Calu3 (cell line): Measurements from ENCODE around the gene CNTNAP2. TPM values are rescaled to one million over a fixed set of nuclear protein-coding genes. Genes with fewer than 3 reads are reported as not detected.

ENCODE experiments used
- BruUV-seq: library from RNA; stranded (reverse); fragments of 400-500 nt; replicated peaks from 2 replicates; lab custom pipeline; 2021; lab: Mats Ljungman, UMichigan
- CTCF ChIA-PET: fragments of 300-600 bp; sonication (Branson Sonifier 250); formaldehyde crosslinking; loops from one replicate; lab custom pipeline; 2022; ENCODE audit warnings: antibody characterized with exemption; lab: Charles Lee
- DNase-seq: peaks from one replicate; pipeline ENCODE4 v3.0.0; 2022
- H3K27ac Mint-ChIP-seq: one replicate; pipeline ENCODE4 v1.8.0; 2022; ENCODE audit warnings: mixed read lengths; ENCODE audit not compliant: unreplicated experiment
- H3K27me3 Mint-ChIP-seq: one replicate; pipeline ENCODE4 v1.8.0; 2022; ENCODE audit warnings: mixed read lengths; ENCODE audit not compliant: unreplicated experiment
- H3K36me3 Mint-ChIP-seq: one replicate; pipeline ENCODE4 v1.8.0; 2022; ENCODE audit warnings: mild to moderate bottlenecking, moderate library complexity, mixed read lengths; ENCODE audit not compliant: insufficient read depth, unreplicated experiment
- H3K4me1 Mint-ChIP-seq: one replicate; pipeline ENCODE4 v1.8.0; 2022; ENCODE audit warnings: mild to moderate bottlenecking, low read depth, mixed read lengths; ENCODE audit not compliant: unreplicated experiment
- H3K4me3 Mint-ChIP-seq: one replicate; pipeline ENCODE4 v1.8.0; 2022; ENCODE audit warnings: mild to moderate bottlenecking, low read depth, moderate library complexity, mixed read lengths; ENCODE audit not compliant: unreplicated experiment
- H3K9me3 Mint-ChIP-seq: one replicate; pipeline ENCODE4 v1.8.0; 2022; ENCODE audit warnings: low read depth, mixed read lengths; ENCODE audit not compliant: unreplicated experiment
- intact Hi-C: fragments of 100-400 bp; cut with micrococcal nuclease; formaldehyde crosslinking; loops from one replicate; pipeline ENCODE4 v1.10.0; 2022; ENCODE audit not compliant: unreplicated experiment
- total RNA-seq: library from RNA; stranded (reverse); gene quantifications from 2 replicates; pipeline ENCODE4 v1.2.3, GENCODE V29; 2022
- TF ChIP-seq, protein P1 (sequence below): fragments of 200-600 bp; IDR thresholded peaks from one replicate; pipeline ENCODE4 v1.8.0; 2022; ENCODE audit warnings: antibody characterized with exemption; ENCODE audit not compliant: unreplicated experiment

The CNTNAP2 gene
- total RNA-seq, 1 experiment from 2014 or later = 1.1 TPM

DNA sequence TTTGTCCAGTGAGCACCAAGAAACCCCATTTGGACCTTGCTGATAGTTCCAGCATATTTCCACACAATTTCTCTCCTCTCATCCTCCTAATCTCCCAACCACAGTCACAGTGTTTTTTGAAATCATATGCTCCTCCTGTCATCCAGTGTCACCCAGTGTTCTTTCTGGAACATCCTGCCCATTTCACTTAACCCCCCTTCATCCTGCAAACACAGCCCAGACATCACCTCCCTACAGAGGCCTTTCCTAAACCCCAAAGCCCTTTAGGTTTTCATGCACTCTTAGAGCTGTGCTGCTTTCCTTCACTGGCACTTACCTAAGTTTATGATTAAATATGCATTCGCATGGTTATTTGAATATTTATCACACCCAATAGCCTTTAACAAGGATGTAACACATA lies 1316.0 kb downstream of the CNTNAP2 start:
- intact Hi-C loops = no loop called here
- Mint-ChIP-seq H3K9me3 (peaks cover 8% of the 10 kb centered on the region), H3K27me3 (no peaks in the 10 kb centered on the region), H3K4me1 (no peaks in the 10 kb centered on the region), H3K4me3 (no peak overlapping the region), H3K36me3 (no peaks in the 10 kb centered on the region), H3K27ac (no peak overlapping the region)
- no peak for DNase-seq
- BruUV-seq = no TSS peak
- CTCF ChIA-PET = no interaction called here
- TF ChIP-seq, protein P1, sequence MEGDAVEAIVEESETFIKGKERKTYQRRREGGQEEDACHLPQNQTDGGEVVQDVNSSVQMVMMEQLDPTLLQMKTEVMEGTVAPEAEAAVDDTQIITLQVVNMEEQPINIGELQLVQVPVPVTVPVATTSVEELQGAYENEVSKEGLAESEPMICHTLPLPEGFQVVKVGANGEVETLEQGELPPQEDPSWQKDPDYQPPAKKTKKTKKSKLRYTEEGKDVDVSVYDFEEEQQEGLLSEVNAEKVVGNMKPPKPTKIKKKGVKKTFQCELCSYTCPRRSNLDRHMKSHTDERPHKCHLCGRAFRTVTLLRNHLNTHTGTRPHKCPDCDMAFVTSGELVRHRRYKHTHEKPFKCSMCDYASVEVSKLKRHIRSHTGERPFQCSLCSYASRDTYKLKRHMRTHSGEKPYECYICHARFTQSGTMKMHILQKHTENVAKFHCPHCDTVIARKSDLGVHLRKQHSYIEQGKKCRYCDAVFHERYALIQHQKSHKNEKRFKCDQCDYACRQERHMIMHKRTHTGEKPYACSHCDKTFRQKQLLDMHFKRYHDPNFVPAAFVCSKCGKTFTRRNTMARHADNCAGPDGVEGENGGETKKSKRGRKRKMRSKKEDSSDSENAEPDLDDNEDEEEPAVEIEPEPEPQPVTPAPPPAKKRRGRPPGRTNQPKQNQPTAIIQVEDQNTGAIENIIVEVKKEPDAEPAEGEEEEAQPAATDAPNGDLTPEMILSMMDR = no peak

DNA sequence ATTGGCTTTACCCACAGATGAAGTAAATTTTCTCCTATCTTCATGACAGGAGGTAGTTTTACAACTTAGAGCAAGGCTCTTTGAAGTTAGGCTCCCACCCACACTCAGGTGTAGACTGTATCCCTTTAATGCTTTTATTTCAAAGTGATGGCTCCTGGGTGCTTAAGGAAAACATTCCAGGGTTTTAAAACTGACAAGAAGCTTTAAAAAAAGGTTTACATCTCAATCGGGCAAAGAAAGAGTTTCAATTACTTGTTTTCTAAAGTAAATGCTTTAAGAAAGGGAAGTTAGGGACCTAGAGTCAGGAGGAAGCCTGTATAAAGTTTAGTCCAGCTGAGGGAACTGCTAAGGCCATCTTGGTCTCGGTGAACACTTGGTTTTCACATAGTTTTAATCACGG lies 1320.1 kb downstream of the CNTNAP2 start:
- H3K27ac Mint-ChIP-seq = no peak overlapping the region
- H3K36me3 Mint-ChIP-seq = no peaks in the 10 kb centered on the region
- DNase-seq = no peak
- H3K4me1 Mint-ChIP-seq = no peaks in the 10 kb centered on the region
- TF ChIP-seq, protein P1 = no peak
- peaks cover 11% of the 10 kb centered on the region for H3K9me3 Mint-ChIP-seq
- no peak overlapping the region for H3K4me3 Mint-ChIP-seq
- no peaks in the 10 kb centered on the region for H3K27me3 Mint-ChIP-seq
- BruUV-seq = no TSS peak
- intact Hi-C loops = no loop called here
- CTCF ChIA-PET = no interaction called here

DNA sequence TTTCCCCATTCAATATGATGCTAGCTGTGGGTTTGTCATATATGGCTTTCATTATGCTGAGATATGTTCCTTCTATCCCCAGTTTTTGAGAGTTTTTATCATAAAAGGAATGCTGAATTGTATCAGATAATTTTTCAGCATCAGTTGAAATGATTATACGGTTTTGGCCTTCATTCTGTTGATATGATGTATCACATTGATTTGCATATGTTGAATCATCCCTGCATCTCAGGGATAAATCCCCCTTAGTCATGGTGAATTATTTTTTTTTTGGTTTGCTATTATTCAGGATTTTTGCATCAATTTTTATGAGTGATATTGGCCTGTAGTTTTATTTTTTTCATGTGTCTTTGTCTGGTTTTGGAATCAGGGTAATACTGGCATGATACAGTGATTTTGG lies 1321.6 kb downstream of the CNTNAP2 start:
- no peak overlapping the region for H3K4me3 Mint-ChIP-seq
- H3K27me3 Mint-ChIP-seq = no peaks in the 10 kb centered on the region
- CTCF ChIA-PET = no interaction called here
- BruUV-seq = no TSS peak
- intact Hi-C loops = no loop called here
- no peaks in the 10 kb centered on the region for H3K4me1 Mint-ChIP-seq
- no peak for DNase-seq
- no peak overlapping the region for H3K27ac Mint-ChIP-seq
- TF ChIP-seq, protein P1 = no peak
- H3K36me3 Mint-ChIP-seq = no peaks in the 10 kb centered on the region
- peaks cover 12% of the 10 kb centered on the region for H3K9me3 Mint-ChIP-seq

DNA sequence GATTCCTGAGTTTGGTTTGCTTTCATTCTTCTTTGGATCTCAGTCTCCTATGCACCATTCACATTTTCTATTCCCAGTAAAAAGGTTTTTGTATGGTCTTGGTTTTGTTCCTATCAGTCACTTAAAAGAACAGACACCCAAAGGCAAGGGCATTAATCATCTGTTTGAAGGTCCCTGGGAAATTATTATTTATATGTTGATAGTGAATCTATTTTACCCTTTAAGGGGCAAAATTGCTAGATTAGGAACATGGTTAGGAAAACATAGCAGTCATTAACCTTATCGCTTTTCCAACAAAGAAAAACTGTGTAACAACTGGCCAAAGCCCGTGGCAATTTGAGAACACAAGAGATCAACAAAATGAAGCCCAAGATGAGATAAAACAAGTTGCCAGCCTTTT lies 1327.3 kb downstream of the CNTNAP2 start:
- CTCF ChIA-PET = no interaction called here
- no TSS peak for BruUV-seq
- Mint-ChIP-seq H3K27ac (no peak overlapping the region), H3K36me3 (no peaks in the 10 kb centered on the region), H3K9me3 (peaks cover 24% of the 10 kb centered on the region), H3K27me3 (no peaks in the 10 kb centered on the region), H3K4me3 (no peak overlapping the region), H3K4me1 (no peaks in the 10 kb centered on the region)
- TF ChIP-seq, protein P1 = no peak
- intact Hi-C loops = no loop called here
- no peak for DNase-seq

DNA sequence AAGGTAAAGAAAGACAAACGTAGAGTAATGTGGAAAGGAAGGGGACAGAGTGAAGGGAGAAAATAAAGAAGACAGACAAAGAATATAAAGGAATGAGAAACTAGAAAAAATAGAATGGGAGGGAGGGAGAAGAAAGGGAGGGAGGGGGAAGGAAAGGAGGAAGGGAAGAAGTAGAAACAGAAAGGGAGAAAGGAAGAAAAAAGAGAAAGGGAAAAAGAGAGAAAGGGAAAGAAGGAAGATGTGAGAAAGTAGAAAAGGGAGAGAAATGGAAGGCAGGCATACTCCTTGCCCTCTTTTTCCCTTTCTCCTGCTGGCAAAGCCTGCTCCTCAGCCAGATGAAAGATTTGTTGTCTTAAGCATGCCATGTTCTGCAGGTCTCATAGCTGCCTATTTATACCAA lies 1336.2 kb downstream of the CNTNAP2 start:
- H3K4me3 Mint-ChIP-seq = no peak overlapping the region
- H3K36me3 Mint-ChIP-seq = no peaks in the 10 kb centered on the region
- DNase-seq = no peak
- TF ChIP-seq, protein P1 = no peak
- CTCF ChIA-PET = no interaction called here
- BruUV-seq = no TSS peak
- H3K9me3 Mint-ChIP-seq = peaks cover 17% of the 10 kb centered on the region
- intact Hi-C loops = no loop called here
- no peaks in the 10 kb centered on the region for H3K4me1 Mint-ChIP-seq
- H3K27ac Mint-ChIP-seq = no peak overlapping the region
- H3K27me3 Mint-ChIP-seq = no peaks in the 10 kb centered on the region
